Fibroblast of skin of left biceps (primary cell): ENCODE results near the gene FMNL2.
A peak's percentile ranks its signal among the peaks of the same experiment; 100 is the strongest.
"Not testable (repeated sequence)": the region's sequence is repeated elsewhere in the genome, so short reads cannot be mapped to it uniquely, and the experiment has no call there.

Source experiments
- DNase-seq, 2 experiments: peaks; one replicate each; pipeline ENCODE4 v3.0.0-alpha.2; 2013; ENCODE audit warnings: low read depth in 2 of 2

FMNL2 gene

DNA sequence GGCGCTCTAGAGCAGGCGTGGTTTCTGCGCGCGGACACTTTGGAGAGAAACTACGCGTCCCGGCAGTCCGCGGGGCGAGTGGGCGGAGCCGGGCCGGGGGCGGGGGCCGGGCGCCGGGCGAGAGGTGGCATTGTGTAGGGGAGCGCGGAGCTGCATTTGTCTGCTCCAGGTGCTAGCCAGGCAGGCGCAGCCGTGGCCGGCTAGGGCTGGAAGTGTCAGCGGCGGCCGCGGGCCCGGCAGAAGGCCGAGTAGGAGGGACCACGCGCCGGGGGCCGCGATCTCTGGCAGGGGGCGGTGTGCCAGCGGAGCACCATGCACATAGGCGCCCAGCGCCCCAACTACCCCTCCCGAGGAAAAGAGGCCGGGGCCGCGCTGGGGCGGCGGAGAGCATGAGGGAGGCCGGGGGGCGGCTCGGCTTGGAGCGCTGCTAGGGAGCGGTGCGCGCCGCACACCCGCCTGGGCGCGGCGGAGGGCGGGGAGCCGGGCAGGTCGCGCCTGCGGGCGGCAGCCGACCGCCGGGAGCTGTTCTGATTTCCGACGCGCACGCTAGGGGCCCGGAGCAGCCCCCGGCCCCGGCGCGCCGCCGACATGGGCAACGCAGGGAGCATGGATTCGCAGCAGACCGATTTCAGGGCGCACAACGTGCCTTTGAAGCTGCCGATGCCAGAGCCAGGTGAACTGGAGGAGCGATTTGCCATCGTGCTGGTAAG lies at the start of gene FMNL2:
Gene FMNL2, plus strand, starts transcription at position 159 of the 710 bp plus-strand sequence.
- DNase-seq, result peak in 1 of 2 experiments; percentile 41

DNA sequence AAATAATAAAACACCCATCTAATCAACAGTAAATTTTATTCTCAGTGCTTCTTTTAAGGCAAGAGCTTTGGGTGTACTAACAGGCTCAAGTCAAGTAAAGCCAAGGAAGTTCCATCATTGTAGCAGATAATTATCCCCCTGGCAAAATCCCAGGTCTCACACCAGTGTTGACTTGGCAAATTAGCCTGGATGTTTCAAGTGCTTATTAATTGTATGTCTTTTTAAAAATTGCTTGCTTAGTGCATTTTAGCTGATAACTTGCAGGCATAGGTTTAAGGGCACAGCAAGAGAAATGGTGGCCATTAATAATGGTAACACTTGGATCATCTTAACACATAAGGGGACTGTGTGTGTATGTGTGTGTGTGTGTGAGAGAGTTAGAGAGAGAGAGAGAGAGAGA lies 42.0 kb upstream of the FMNL2 start:
- no peak for DNase-seq

DNA sequence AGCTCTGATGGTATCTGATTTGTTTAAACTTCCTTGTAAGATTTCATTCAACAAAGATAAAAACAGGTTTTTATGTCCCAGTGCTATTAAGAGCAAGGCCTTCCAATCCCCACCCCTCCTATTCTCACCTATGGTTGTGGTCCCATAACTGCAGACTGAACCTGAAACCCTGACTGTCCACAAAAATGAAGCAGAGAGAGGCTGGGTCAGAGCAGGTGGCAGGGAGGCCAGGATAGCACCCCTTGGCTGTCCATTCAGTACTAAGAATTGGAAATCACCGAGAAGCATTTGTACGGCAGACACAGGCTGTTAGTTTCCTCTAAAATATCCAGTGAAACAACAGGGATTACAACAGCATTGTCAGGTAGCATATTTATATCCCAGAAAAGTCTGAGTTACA lies 37.3 kb upstream of the FMNL2 start:
- no peak for DNase-seq

DNA sequence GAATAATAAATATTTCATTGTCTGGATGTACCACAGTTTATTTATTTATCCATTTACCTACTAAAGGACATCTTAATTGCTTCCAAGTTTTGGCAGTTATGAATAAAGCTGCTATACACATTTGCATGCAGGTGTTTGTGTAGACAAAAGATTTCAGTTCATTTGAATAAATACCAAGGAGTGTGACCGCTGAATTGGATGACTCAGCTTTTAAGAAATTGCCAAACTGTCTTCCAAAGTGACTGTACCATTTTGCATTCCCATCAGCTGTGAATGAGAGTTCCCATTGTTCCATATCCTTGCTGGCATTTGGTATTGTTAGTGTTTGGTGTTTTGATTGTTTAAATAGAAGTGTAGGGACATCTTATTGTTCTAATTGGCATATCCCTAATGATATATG lies 36.2 kb upstream of the FMNL2 start:
- no peak for DNase-seq

DNA sequence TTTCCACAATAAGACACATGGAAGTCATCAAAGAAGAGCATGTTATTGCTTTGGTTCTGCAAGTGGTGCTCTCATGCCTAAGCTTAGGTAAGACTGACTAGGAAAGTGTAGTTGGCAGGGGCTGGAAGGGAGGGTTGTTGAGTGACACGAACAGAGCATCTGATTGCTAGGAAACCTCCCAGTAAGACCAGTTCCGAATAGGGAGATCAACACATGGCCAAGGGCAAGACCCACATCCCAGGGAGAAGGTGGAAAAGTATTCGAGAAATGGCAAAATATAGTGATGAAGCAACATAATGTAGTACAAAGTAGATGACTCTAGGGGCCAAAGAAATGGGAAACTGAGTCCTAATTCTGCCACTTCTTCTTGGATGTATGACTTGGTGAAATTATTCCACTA lies 33.8 kb upstream of the FMNL2 start:
- DNase-seq, result no peak

DNA sequence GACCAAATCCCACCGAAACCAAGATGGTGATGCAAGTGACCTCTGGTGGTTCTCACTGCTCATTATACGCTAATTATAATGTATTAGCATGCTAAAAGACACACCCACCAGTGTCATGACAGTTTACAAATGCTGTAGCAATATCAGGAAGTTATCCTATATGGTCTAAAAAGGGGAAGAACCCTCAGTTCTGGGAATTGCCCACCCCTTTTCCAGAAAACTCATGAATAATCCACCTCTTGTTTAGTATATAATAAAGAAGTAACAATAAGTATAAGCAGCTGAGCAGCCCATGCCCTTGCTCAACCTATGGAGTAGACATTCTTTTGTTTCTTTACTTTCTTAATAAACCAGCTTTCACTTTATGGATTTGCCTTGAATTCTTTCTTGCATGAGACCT lies 31.0 kb upstream of the FMNL2 start:
- DNase-seq, result no peak

DNA sequence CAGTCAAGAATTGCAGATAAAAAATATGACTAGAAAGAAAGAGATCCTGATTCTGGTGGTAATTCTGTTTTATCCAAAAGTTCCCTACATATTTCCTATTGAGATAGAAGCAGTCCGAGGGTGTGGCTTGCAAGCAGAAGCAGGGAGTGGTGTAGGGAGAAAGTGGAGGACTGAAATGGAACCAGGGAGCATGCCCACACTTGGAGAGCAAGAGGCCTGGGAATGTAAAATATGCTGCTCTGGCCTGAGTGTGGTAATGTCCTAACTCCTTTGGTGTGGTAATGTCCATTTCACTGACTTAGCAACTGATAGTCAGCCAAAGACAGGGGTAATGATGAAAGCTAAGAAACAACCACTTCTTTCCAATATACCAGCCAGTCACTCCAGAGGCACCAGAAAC lies 30.1 kb upstream of the FMNL2 start:
- no peak for DNase-seq

DNA sequence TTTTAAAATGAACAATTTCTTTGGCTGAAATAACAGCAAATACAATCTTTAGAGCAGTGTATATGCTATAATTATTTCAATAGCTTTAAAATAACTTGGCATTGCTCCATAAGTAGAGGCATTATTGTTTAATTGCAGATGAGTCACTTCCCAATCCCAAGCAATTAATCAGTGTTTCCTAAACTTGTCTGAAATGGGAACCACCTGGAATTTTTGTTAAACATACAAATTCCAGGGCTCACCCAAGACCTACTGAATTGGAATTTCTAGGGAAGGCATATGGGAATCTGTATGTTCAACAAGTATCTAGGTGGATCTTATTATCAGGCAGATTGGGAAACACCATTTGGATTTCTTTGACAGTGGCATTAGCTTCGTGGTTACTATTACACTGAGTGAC lies 27.1 kb upstream of the FMNL2 start:
- DNase-seq, result no peak

DNA sequence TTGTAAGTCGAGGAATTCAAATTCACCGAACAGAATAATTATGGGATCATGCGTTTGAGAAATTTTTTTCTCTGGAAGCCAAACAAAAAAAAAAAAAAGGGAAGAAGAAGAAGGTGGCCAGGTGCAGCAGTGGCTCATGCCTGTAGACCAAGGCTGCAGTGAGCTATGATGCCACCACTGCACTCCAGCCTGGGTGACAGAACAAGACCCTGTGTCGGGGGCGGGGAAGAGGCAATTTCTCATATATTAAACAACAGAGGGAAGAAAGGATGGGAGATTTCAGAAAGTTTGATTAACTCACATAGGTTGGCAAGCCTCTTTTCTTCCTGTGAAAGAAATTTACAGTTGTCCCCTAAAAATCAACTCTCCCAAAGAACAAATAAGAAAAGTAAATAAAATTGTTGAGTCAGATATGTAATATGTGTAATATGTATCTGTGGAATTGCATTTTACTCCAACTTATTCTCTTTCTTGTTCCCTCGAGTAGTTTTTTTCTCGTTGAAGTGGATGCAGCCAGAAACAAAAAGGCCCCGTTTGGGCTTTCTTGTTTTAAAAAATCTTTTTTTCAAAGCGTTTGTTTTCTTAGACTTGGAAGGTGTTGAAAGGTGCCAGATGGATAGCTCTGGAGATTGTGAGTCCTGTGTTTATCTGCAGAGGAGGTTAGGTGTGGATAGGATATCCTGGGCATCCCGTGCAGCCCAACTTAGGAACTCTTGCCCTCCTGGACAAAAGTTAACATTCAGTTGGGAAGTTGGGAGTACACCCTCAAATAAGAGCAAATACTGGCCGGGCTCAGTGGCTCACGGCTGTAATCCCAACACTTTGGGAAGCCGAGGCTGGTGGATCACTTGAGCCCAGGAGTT lies 25.4 kb upstream of the FMNL2 start:
- DNase-seq, result no peak

DNA sequence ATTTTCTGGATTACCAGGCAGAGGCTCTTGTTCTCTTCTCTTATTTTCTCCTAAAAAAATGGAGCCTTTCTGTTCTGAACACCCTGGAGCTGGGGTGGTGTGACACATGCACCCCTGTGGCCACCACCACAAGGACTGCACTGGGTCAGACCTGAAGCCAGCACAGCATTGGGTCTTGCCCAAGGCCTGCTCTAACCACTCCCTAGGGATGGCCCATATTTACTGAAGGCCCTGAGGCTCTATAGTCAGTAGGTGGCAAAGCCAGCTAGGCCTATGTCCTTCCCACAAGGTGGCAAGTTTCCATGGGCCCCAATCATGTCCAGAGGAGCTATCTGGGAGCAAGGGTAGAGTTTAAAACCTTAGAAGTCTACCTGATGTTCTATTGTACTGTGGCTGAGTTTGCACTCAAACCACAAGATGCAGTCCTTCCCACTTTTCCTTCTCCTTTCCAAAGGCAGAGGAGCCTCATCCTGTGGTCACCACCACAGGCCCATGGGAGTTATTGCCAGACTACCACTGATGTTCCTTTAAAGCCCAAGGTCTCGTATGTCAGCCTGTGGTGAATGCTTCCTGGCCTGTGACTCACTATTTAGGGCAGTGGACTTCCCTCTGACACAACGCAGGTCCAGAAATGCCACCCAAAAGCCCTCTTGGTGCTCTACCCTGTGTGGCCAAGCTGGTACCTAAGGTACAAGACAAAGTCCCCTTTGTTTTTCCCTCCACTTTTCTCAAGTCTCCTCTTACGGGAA lies 15.0 kb upstream of the FMNL2 start:
- DNase-seq, result no peak

DNA sequence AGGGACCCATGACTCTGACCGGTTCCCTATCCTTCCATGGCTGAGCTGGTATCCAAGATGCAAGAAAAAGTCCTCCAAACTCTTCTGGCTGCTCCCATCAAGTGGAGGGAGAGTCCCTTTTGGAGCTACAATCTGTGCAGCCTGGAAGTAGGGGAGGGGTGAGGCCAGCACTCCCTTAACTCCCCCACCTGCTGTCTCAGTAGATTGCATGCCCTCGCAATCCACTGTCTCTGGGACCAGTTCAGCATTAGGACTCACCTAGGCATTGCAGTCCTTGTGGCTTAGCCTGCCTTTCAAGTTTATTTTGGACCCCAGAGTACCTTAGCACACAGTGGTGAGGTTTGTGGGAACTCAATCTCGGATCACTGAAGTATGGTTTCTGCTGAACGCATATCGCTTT lies 14.2 kb upstream of the FMNL2 start:
- DNase-seq, result no peak

DNA sequence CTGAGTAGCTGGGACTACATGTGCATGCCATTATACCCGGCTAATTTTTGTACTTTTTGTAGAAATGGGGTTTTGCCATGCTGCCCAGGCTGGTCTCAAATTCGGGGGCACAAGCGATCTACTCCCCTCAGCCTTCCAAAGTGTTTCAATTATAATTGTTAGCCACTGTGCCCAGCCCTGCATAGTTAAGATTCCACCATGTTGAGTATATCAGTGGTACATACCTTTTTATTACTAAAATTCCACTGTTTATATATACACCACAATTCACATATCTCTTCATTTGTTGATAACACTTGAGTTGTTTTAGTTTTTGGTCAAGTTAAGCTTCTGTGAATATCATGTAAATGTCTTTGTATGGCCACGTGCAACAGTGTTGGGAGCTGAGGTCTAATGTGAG lies 12.8 kb upstream of the FMNL2 start:
- DNase-seq, result no peak

DNA sequence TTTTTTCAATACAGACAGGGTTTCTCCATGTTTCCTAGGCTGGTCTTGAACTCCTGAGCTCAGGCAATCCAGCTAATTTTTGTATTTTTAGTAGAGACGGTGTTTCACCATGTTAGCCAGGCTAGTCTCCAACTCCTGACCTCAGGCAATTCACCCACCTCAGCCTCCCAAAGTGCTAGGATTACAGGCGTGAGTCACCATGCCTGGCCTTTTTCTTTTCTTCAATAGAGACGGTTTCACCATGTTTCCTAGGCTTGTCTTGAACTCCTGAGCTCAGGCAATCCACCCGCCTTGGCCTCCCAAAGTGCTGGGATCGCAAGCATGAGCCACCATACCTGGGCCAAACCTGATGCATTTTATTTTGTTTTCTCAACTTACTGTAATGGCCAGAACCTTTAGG lies 9.8 kb upstream of the FMNL2 start:
- DNase-seq, result not testable (repeated sequence)

DNA sequence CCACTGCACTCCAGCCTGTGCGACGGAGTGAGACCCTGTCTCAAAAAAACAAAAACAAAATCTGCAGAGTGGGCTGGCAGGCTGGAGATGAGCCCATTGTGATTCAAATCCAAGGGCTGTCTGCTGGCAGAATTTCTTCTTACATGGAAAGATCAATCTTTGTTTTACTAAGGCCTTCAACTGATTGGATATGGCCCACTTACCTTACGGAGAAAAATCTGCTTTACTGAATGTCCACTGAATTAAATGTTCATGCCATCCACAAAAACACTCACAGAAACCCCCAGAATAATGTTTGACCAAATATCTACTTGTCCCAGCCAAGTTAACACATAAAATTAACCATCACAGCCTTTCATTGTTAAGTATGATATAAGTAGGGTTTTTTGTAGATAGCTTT lies 8.3 kb upstream of the FMNL2 start:
- no peak for DNase-seq

DNA sequence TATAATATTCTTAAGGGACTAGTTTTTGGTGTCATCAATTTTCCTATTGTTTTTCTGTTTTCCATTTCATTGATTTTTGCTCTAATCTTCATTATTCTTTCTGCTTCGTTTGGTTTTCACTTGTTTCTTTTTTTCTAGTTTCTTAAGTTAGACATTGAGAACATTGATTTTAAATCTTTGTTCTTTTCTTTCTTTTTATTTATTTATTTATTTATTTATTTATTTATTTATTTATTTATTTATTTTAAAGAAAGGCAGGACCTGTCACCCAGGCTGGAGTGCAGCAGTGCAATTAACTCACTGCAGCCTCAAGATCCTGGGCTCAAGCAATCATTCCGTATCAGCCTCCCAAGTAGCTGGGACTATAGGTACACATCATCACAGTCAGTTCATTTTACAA lies 7.0 kb upstream of the FMNL2 start:
- no peak for DNase-seq

DNA sequence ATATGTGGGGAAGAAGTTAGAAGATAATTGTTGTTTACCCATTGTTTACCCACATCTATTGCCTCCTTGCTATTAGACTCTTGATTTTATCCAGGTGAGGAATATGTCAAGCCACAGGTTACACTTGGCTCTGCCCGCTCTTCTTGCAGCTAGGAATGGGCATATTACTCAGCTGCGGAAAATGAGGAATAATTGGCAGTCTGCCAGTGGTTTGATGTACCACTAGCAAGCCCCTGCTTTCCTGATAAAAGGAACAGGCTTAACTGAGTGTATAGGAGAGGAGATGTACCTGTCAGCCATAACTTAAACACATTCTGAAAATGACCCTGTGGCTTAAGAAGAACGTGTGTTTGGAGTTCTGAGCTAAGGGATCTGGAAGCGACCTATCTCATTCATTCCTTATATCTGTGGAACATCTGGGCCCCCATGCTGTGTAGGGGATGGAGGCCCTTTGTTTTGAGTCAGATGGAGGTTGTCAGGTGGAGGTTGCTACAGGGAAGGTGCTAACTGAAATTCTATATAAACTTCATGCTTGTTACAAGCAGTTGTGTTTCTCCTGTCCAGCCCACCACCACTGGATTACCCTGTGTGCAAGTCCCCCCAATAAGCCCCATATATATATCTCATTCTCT lies 4.6 kb upstream of the FMNL2 start:
- DNase-seq, result no peak

DNA sequence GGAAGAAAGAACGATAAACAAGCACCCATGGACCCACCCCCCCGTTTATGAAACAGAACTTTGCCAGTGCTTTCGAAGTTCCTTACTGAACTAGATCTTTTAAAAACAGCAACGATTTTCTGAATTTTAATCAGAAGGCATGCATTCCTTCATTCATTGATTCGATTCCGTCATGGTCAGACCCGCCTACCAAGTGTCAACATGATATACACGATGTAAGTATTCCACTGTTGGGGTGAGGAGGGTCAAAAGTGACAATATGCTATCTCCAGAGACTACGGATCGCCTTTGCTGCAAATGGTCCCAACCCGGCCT lies 316 bp upstream of the FMNL2 start:
- no peak for DNase-seq

DNA sequence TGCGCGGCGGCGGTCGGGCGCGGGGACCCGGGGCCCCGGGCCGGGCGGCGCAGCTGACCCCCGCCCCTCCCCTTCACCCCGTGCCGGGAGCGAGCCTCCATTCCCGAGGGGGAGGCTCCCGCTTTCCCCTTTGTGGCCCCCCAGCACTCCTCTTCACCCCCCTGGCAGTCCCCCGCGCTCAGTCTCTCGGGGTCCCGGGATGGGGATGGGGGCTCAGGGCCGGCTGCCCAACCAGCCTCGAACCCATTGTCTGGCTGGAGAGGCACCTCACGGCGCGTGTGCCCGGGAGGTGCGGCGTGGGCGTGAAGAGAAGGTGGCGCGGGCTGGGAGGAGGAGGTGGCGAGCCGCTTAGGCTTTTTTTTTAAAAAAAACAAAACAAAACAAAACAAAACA lies 748 bp downstream of the FMNL2 start:
- no peak for DNase-seq

DNA sequence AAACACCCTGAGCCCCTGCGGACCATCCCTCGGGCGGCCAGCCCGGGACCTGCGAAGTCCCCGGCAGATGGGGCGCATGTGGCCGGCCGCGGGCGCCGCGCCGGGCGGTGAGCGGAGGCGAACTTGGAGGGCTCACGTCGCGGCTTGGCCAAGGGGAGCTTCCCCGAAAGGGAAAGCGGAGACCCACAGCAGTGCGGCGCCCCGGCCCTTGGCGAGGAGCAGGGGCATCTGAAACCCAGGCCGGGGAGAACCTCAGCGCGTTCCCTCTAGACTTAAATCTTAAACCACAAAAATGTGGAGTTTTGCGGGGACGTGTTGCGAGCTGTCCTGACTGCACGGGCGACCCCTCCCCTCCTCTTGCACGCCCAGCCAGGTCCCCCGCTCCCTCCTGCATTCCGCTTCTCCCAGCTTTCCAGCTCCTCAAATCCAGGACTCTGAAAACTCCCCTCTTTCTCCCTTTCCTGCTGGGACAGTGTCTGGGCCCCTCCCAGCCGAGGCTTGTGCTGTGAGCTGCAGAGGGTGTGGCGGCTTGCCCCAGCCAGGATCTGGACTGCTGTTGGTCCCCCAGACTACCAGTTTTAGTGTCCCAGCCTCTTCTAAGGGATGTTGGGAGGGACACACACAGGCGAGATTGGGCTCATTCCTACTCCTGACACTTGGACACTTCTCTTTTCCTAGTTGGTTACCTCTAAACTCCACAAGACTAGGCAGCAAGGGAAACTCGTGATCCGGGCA lies 1.3 kb downstream of the FMNL2 start:
- DNase-seq, result no peak

DNA sequence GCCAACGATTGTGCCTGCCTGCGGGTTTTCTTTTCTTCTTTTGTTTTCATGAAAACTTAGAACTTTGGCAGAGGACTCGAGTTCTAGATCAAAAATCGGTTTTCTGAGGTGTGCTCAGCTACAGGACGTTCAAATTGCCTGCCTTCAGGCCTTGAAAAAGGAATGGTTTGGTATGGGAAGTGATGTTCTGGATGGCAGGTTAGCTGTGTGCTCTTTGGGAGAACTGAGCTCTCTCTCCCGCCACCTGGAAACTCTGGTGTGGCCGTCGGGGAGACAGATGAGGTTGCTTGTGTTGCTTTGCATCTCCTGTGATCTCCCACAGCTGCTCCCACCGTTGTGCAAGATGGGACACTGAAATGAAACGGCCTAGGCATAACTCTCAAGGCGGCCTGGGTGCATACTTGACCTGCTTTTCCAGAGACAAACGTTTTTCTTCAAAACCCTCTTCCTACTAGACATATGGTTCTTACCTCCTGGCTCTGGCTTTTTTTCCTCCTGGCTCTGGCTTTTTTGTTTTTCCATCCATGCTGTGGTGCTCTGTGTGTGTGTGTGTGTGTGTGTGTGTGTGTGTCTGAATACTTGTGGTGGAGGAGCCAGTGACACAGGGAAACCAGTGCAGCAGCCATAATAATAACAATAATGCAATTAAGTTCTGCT lies 2.0 kb downstream of the FMNL2 start:
- peak; percentile 29 to 47 for DNase-seq

DNA sequence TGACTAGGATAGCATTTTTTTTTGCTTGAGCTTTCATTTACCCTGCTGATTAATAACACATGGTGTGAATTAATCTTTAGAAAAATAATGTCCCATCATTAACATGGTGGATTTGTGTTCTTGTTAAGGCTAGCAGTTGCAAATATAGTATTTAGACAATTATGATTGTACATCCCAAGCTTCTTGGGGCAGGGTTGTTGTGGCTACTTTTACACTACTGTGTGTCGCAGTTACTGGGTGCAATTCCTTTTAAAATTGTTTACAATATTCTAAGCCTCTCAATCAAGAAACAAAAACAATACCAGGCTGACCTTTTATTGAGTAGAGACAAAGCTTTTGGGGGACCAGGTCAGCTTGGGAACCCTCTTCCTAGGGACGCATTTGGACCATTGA lies 2.5 kb downstream of the FMNL2 start:
- no peak for DNase-seq
